Mesenchymal stem cell (in vitro differentiated cells and primary cell): ENCODE data around the gene KCNN3.

Experiments used
- DNase-seq: peaks from one replicate; pipeline ENCODE4 v3.0.0-alpha.2; 2013
- H2AFZ ChIP-seq: one replicate; pipeline ENCODE4 v1.6.1; 2013; ENCODE audit warnings: low read depth, mild to moderate bottlenecking, control low read depth, inconsistent platforms, low read length, moderate library complexity
- H2AK5ac ChIP-seq: 2 replicates; pipeline ENCODE4 v1.6.1; 2013; ENCODE audit warnings: low read length, moderate library complexity, mild to moderate bottlenecking, inconsistent platforms; ENCODE audit not compliant: severe bottlenecking
- H2BK120ac ChIP-seq: one replicate; pipeline ENCODE4 v1.6.1; 2013; ENCODE audit warnings: low read depth, mild to moderate bottlenecking, inconsistent platforms, low read length, moderate library complexity
- H2BK12ac ChIP-seq, 2 experiments: one replicate each; pipeline ENCODE4 v1.6.1; 2013; ENCODE audit warnings: inconsistent platforms in 2 of 2, low read length in 2 of 2, mild to moderate bottlenecking in 2 of 2, moderate library complexity in 2 of 2, control low read depth in 1 of 2
- H2BK15ac ChIP-seq: one replicate; pipeline ENCODE4 v1.6.1; 2013; ENCODE audit warnings: mild to moderate bottlenecking, low read depth, inconsistent platforms; ENCODE audit not compliant: poor library complexity, severe bottlenecking
- H2BK5ac ChIP-seq: 2 replicates; pipeline ENCODE4 v1.6.1; 2013; ENCODE audit warnings: low read depth, mild to moderate bottlenecking, low read length, control low read depth, inconsistent platforms; ENCODE audit not compliant: poor library complexity, severe bottlenecking
- H3K14ac ChIP-seq, 2 experiments: one replicate each; pipeline ENCODE4 v1.6.1; 2013; ENCODE audit warnings: inconsistent platforms in 2 of 2, low read length in 2 of 2, control low read depth in 1 of 2, mild to moderate bottlenecking in 1 of 2, moderate library complexity in 1 of 2
- H3K18ac ChIP-seq, 2 experiments: one replicate each; pipeline ENCODE4 v1.6.1; 2013; ENCODE audit warnings: inconsistent platforms in 2 of 2, low read length in 2 of 2, control low read depth in 1 of 2, low read depth in 1 of 2, mild to moderate bottlenecking in 1 of 2
- H3K23ac ChIP-seq, 2 experiments: one replicate each; pipeline ENCODE4 v1.6.1; 2013; ENCODE audit warnings: inconsistent platforms in 2 of 2, low read length in 2 of 2, mild to moderate bottlenecking in 2 of 2, moderate library complexity in 2 of 2, control low read depth in 1 of 2
- H3K27ac ChIP-seq: 2 replicates; pipeline ENCODE4 v1.5.1; 2013; ENCODE audit warnings: mild to moderate bottlenecking, moderate library complexity, low read length, control low read depth, inconsistent platforms; ENCODE audit not compliant: poor library complexity, severe bottlenecking
- H3K27me3 ChIP-seq, 2 experiments: 2 replicates each; pipeline versions ENCODE4 v1.6.1 to v1.7.0; 2013; ENCODE audit warnings: low read length in 2 of 2, mild to moderate bottlenecking in 2 of 2, moderate library complexity in 2 of 2, control low read depth in 1 of 2, inconsistent platforms in 1 of 2; ENCODE audit not compliant: control insufficient read depth in 1 of 2, insufficient read depth in 1 of 2
- H3K36me3 ChIP-seq, 2 experiments: 2 replicates each; pipeline versions ENCODE4 v1.6.1 to v1.7.0; 2013; ENCODE audit warnings: low read length in 2 of 2, control low read depth in 1 of 2, inconsistent platforms in 1 of 2, low read depth in 1 of 2, mild to moderate bottlenecking in 1 of 2; ENCODE audit not compliant: insufficient read depth in 2 of 2, control insufficient read depth in 1 of 2
- H3K4ac ChIP-seq, 2 experiments: one replicate each; pipeline ENCODE4 v1.6.1; 2013; ENCODE audit warnings: inconsistent platforms in 2 of 2, low read length in 2 of 2, mild to moderate bottlenecking in 2 of 2, moderate library complexity in 2 of 2, control low read depth in 1 of 2, low read depth in 1 of 2
- H3K4me1 ChIP-seq: 2 replicates; pipeline ENCODE4 v1.6.1; 2013; ENCODE audit warnings: low read depth, low read length, control low read depth; ENCODE audit not compliant: control insufficient read depth, insufficient read depth
- H3K4me2 ChIP-seq: 2 replicates; pipeline ENCODE4 v1.6.1; 2013; ENCODE audit warnings: low read length, mild to moderate bottlenecking, inconsistent platforms; ENCODE audit not compliant: poor library complexity, severe bottlenecking
- H3K4me3 ChIP-seq, 2 experiments: 2 replicates each; pipeline versions ENCODE4 v1.5.1 to v1.7.0; 2013; ENCODE audit warnings: low read length in 2 of 2, mild to moderate bottlenecking in 2 of 2, control low read depth in 1 of 2, low read depth in 1 of 2; ENCODE audit not compliant: insufficient read depth in 1 of 2
- H3K79me1 ChIP-seq: replicated peaks from 2 replicates; pipeline ENCODE4 v1.6.1; 2013; ENCODE audit warnings: mild to moderate bottlenecking, control low read depth, low read length, inconsistent platforms; ENCODE audit not compliant: poor library complexity, severe bottlenecking
- H3K9ac ChIP-seq: 2 replicates; pipeline ENCODE4 v1.7.0; 2013; ENCODE audit warnings: mild to moderate bottlenecking, low read length, moderate library complexity
- H3K9me3 ChIP-seq: 2 replicates; pipeline ENCODE4 v1.7.0; 2013; ENCODE audit warnings: mild to moderate bottlenecking, low read length; ENCODE audit not compliant: control insufficient read depth
- H4K8ac ChIP-seq: one replicate; pipeline ENCODE4 v1.6.1; 2013; ENCODE audit warnings: inconsistent platforms, mild to moderate bottlenecking, low read length, moderate library complexity
- H4K91ac ChIP-seq: one replicate; pipeline ENCODE4 v1.6.1; 2013; ENCODE audit warnings: mild to moderate bottlenecking, low read length, inconsistent platforms
- whole genome bisulfite sequencing: methylation state at CpG from one replicate; pipeline ENCODE4 v1.1.7; 2013; ENCODE audit warnings: mixed read lengths; 5-methylcytosine and 5-hydroxymethylcytosine counted together

The KCNN3 gene

DNA sequence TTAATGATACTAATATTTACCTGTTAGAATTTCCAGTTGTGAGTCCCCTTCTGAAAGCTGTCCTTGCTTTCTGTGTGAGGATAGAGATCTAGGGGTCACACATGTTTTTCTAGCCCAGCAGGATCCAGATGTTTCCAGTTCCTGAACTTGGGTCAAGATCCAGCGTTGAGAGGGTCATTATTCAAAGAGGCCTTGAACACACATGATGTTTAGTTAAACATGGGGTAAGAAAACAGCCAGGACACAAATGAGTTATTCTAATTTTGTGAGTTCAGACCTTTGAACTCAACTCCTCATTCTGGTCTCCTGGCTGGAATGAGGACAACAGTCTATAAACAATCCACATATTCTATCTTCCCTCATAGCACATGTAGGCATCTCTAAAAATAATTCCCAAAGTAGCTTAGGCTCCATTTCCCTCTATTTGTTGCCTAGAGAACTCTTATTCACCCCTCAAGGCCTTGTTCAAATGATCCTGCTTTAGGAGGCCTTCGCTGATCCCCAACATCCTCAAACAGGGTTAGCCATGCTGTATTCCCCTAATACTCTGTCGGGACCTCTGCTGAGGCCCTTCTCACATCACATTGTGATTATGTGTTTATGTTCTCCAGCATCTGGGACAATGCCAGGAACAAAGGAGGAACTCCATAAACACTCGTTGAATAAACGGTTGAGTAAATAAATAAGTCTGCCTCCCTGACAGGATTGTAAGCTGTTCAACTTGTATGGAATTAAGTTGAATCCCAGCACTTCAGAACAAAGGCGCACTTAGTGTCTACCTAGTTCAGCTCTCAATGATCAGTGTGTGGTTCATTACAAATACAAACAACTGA is 15.0 kb upstream of the KCNN3 start:
- H2AK5ac ChIP-seq = no peak overlapping the region
- no peak overlapping the region for H2BK15ac ChIP-seq
- peak; percentile 69 for DNase-seq
- H2BK12ac ChIP-seq = no peak overlapping the region
- H3K9me3 ChIP-seq = no peaks in the 10 kb centered on the region
- H3K14ac ChIP-seq = no peak overlapping the region
- no peak overlapping the region for H3K4me3 ChIP-seq
- no peak overlapping the region for H3K4me2 ChIP-seq
- WGBS = 49% methylated on average over 5 of the region's 6 CpGs
- no peak overlapping the region for H2BK120ac ChIP-seq
- H2BK5ac ChIP-seq = no peak overlapping the region
- H4K91ac ChIP-seq = no peak overlapping the region
- no peaks in the 10 kb centered on the region for H3K79me1 ChIP-seq
- no peak overlapping the region for H4K8ac ChIP-seq
- no peaks in the 10 kb centered on the region for H3K36me3 ChIP-seq
- no peak overlapping the region for H3K23ac ChIP-seq
- no peak overlapping the region for H3K27ac ChIP-seq
- H3K4me1 ChIP-seq = peaks cover 2% of the 10 kb centered on the region
- no peak overlapping the region for H2AFZ ChIP-seq
- H3K18ac ChIP-seq = no peak overlapping the region
- peaks cover 41 to 43% of the 10 kb centered on the region in 2 experiments for H3K27me3 ChIP-seq
- H3K4ac ChIP-seq = no peak overlapping the region
- H3K9ac ChIP-seq = no peak overlapping the region

DNA sequence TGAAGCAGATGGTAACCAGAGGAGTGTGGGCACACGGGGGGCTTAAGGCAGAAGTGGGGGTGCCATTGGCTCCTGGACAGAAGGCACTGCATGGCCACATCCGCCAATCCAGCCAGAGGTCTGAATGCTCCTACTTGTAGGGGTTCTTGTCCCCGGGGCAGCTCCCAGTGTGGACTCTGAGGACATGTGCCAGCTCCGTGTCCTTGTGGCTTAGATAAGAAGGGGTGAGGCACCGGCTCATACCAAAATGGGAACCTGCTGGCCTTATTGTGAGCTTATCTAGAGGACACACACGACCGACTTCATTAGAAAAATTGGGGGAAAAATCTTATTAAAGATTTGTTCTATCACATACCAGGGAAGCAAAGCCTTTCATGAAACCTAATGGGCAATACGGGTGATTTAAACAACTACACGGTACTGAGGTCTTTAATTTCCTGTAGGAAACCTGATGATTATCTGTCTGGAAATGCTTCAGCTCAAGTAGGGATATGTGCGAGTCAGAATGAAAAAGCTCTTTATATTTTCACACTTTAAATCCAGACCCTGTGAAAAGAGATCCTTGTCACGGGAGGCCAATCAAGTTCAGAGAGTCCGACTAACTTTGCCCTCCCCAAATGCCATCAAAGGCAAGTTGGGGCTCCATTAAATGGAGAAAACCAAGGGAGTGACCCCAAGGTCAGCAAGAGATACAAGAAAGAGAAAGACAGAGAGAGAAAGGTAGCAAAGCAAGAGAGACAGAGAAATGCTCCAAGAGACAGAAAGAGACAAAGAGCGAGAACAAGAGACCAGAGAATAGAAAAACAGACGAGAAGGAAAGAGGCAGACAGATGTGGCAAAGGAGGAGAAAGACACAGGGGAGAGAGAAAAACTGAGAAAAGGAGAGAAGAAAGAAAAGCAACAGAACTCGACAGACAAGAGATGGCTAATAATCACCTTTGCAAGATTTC is 14.1 kb upstream of the KCNN3 start:
- Histone ChIP-seq H4K91ac (peak overlapping the region; percentile 19), H3K23ac (no peak overlapping the region), H2BK15ac (no peak overlapping the region), H3K9ac (no peak overlapping the region), H3K36me3 (no peaks in the 10 kb centered on the region), H2AK5ac (no peak overlapping the region), H3K4me3 (no peak overlapping the region), H2BK5ac (no peak overlapping the region), H3K4me2 (no peak overlapping the region), H3K14ac (no peak overlapping the region), H3K79me1 (no peaks in the 10 kb centered on the region), H3K4me1 (peaks cover 2% of the 10 kb centered on the region), H3K27ac (no peak overlapping the region), H4K8ac (no peak overlapping the region), H2AFZ (no peak overlapping the region), H3K18ac (no peak overlapping the region), H3K4ac (no peak overlapping the region), H3K9me3 (no peaks in the 10 kb centered on the region), H3K27me3 (peaks cover 44 to 49% of the 10 kb centered on the region in 2 experiments), H2BK12ac (no peak overlapping the region), H2BK120ac (no peak overlapping the region)
- WGBS = 87% methylated on average over 15 of the region's 15 CpGs
- no peak for DNase-seq

DNA sequence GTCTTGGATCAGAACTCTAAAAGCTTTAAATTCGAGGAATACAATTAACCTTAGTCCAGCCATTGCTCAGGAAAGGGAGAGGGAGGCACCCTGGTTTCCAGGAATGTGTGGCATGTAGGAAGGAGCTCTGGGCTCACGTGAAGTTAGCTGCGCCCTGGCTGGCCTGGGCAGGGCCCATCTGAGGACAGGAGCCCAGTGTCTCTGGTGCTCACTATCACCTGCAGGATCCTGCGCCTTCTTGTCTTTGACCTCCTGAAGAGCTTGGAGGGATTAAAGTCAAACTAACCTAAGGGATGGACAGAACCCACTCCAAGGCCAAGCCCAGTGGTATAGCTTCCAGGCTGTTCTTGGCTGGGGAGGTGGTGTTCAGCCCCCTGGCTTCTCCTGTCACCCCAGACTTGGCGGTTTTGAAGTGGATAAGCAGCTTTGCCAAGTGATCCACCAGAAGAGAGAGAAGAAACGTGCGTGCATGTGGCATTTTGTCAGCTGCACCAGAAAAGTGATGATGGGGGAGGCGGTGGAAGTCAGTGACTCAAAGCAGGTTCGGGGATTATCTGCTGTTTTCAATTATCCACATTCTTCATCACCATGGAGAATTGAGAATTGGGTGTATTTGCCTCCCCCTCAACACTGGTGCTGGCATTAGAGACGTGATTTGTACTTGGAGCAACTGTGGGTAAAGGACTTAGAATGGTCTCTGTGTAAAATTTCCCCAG is 11.9 kb upstream of the KCNN3 start:
- H2BK15ac ChIP-seq = no peak overlapping the region
- no peak overlapping the region for H3K4me3 ChIP-seq
- H3K9me3 ChIP-seq = no peaks in the 10 kb centered on the region
- no peak overlapping the region for H2AFZ ChIP-seq
- H3K18ac ChIP-seq = no peak overlapping the region
- H2BK5ac ChIP-seq = no peak overlapping the region
- H3K14ac ChIP-seq = no peak overlapping the region
- no peak overlapping the region for H2BK120ac ChIP-seq
- no peak overlapping the region for H2AK5ac ChIP-seq
- WGBS = 80% methylated on average over 7 of the region's 10 CpGs
- no peak overlapping the region for H2BK12ac ChIP-seq
- no peak overlapping the region for H3K4me2 ChIP-seq
- no peaks in the 10 kb centered on the region for H3K36me3 ChIP-seq
- H4K91ac ChIP-seq = no peak overlapping the region
- no peak overlapping the region for H3K9ac ChIP-seq
- no peak overlapping the region for H4K8ac ChIP-seq
- no peak overlapping the region for H3K4ac ChIP-seq
- no peak for DNase-seq
- H3K79me1 ChIP-seq = no peaks in the 10 kb centered on the region
- no peak overlapping the region for H3K27ac ChIP-seq
- H3K27me3 ChIP-seq = peaks cover 34 to 46% of the 10 kb centered on the region in 2 experiments
- H3K23ac ChIP-seq = no peak overlapping the region
- peaks cover 10% of the 10 kb centered on the region for H3K4me1 ChIP-seq
